K562 (cell line): Measurements from ENCODE around the gene IL11.

ENCODE experiments used
- EHMT2 ChIP-seq: fragments of 450-650 bp; IDR thresholded peaks from 2 replicates; pipeline ENCODE4 v1.6.1; 2018; ENCODE audit warnings: antibody characterized with exemption
- REST ChIP-seq, 2 experiments: fragments of 450-650 bp; formaldehyde crosslinking in 1 of 2; IDR thresholded peaks; 2 replicates each; pipeline versions ENCODE4 v1.4.0 to v1.6.1; 2014 to 2020; ENCODE audit warnings: mild to moderate bottlenecking in 2 of 2, borderline replicate concordance in 1 of 2, low read depth in 1 of 2
- SPI1 ChIP-seq: IDR thresholded peaks from 2 replicates; pipeline ENCODE4 v1.6.1; 2011; ENCODE audit warnings: low read depth, low read length, control low read depth, borderline replicate concordance

GRCh38 chr19:55350620-55351315 is 19.5 kb downstream of the IL11 start:
- no peak for TF ChIP-seq REST (IDR thresholded peaks at IDR 0.05; ENCODE audit: borderline replicate concordance)
- TF ChIP-seq REST (CRISPR knock-in tag; IDR thresholded peaks at IDR 0.05; ENCODE audit: low read depth) = no peak
- no peak for TF ChIP-seq EHMT2
- TF ChIP-seq SPI1 = no peak
